ENCODE measurements around the gene ZNF808. TPM values are rescaled to one million over a fixed set of nuclear protein-coding genes. Genes with fewer than 3 reads are reported as not detected.
A peak's percentile ranks its signal among the peaks of the same experiment; 100 is the strongest.
"Not testable (repeated sequence)": the region's sequence is repeated elsewhere in the genome, so short reads cannot be mapped to it uniquely, and the experiment has no call there.

Gene ZNF808
- total RNA-seq, 1 donor from 2014 or later = 32.6 TPM

GRCh38 chr19:52518646-52519045, 8.8 kb upstream of the ZNF808 start:
- Mint-ChIP-seq H3K9me3 (ENCODE audit: unreplicated experiment) (no peaks in the 10 kb centered on the region), H3K4me3 (ENCODE audit: unreplicated experiment) (no peak overlapping the region), H3K27ac (ENCODE audit: unreplicated experiment) (no peak overlapping the region), H3K27me3 (ENCODE audit: unreplicated experiment) (peaks cover 7% of the 10 kb centered on the region), H3K4me1 (ENCODE audit: low read depth, unreplicated experiment) (peaks cover 4% of the 10 kb centered on the region), H3K36me3 (ENCODE audit: unreplicated experiment) (peaks cover 11% of the 10 kb centered on the region)
- TF ChIP-seq CTCF (IDR thresholded peaks at IDR 0.05; ENCODE audit: partially characterized antibody, unreplicated experiment) = no peak
- DNase-seq = no peak

GRCh38 chr19:52519175-52519574, 8.3 kb upstream of the ZNF808 start:
- H3K27ac Mint-ChIP-seq (ENCODE audit: unreplicated experiment); H3K36me3 Mint-ChIP-seq (ENCODE audit: unreplicated experiment); H3K4me1 Mint-ChIP-seq (ENCODE audit: low read depth, unreplicated experiment); H3K27me3 Mint-ChIP-seq (ENCODE audit: unreplicated experiment); DNase-seq; H3K9me3 Mint-ChIP-seq (ENCODE audit: unreplicated experiment); H3K4me3 Mint-ChIP-seq (ENCODE audit: unreplicated experiment): not testable (repeated sequence)

- TF ChIP-seq CTCF (IDR thresholded peaks at IDR 0.05; ENCODE audit: partially characterized antibody, unreplicated experiment) = no peak
- H3K4me1 Mint-ChIP-seq (ENCODE audit: low read depth, unreplicated experiment) = peaks cover 4% of the 10 kb centered on the region
- H3K27me3 Mint-ChIP-seq (ENCODE audit: unreplicated experiment) = peaks cover 5% of the 10 kb centered on the region
- no peak overlapping the region for H3K4me3 Mint-ChIP-seq (ENCODE audit: unreplicated experiment)
- no peak for DNase-seq
- no peaks in the 10 kb centered on the region for H3K9me3 Mint-ChIP-seq (ENCODE audit: unreplicated experiment)
- no peak overlapping the region for H3K27ac Mint-ChIP-seq (ENCODE audit: unreplicated experiment)
- peaks cover 6% of the 10 kb centered on the region for H3K36me3 Mint-ChIP-seq (ENCODE audit: unreplicated experiment)
Observed at GRCh38 chr19:52520013-52520412, 7.5 kb upstream of the ZNF808 start.

- no peak for TF ChIP-seq CTCF (IDR thresholded peaks at IDR 0.05; ENCODE audit: partially characterized antibody, unreplicated experiment)
- Mint-ChIP-seq H3K4me3 (ENCODE audit: unreplicated experiment) (no peak overlapping the region), H3K27me3 (ENCODE audit: unreplicated experiment) (peaks cover 7% of the 10 kb centered on the region), H3K36me3 (ENCODE audit: unreplicated experiment) (peaks cover 6% of the 10 kb centered on the region), H3K9me3 (ENCODE audit: unreplicated experiment) (peaks cover 1% of the 10 kb centered on the region), H3K4me1 (ENCODE audit: low read depth, unreplicated experiment) (peaks cover 4% of the 10 kb centered on the region), H3K27ac (ENCODE audit: unreplicated experiment) (no peak overlapping the region)
- no peak for DNase-seq
Observed at GRCh38 chr19:52522551-52522950, 4.9 kb upstream of the ZNF808 start.

- peaks cover 4% of the 10 kb centered on the region for H3K4me1 Mint-ChIP-seq (ENCODE audit: low read depth, unreplicated experiment)
- DNase-seq = no peak
- no peak overlapping the region for H3K27ac Mint-ChIP-seq (ENCODE audit: unreplicated experiment)
- peaks cover 4% of the 10 kb centered on the region for H3K27me3 Mint-ChIP-seq (ENCODE audit: unreplicated experiment)
- no peak overlapping the region for H3K4me3 Mint-ChIP-seq (ENCODE audit: unreplicated experiment)
- H3K36me3 Mint-ChIP-seq (ENCODE audit: unreplicated experiment) = peaks cover 11% of the 10 kb centered on the region
- H3K9me3 Mint-ChIP-seq (ENCODE audit: unreplicated experiment) = peaks cover 6% of the 10 kb centered on the region
- TF ChIP-seq CTCF (IDR thresholded peaks at IDR 0.05; ENCODE audit: partially characterized antibody, unreplicated experiment) = no peak
Observed at GRCh38 chr19:52524086-52524485, 3.4 kb upstream of the ZNF808 start.

- DNase-seq = peak; percentile 39
- H3K27me3 Mint-ChIP-seq (ENCODE audit: unreplicated experiment) = peaks cover 4% of the 10 kb centered on the region
- H3K4me3 Mint-ChIP-seq (ENCODE audit: unreplicated experiment) = peak overlapping the region; percentile 98
- H3K36me3 Mint-ChIP-seq (ENCODE audit: unreplicated experiment) = peaks cover 7% of the 10 kb centered on the region
- peaks cover 6% of the 10 kb centered on the region for H3K9me3 Mint-ChIP-seq (ENCODE audit: unreplicated experiment)
- TF ChIP-seq CTCF (IDR thresholded peaks at IDR 0.05; ENCODE audit: partially characterized antibody, unreplicated experiment) = no peak
- H3K27ac Mint-ChIP-seq (ENCODE audit: unreplicated experiment) = peak overlapping the region; percentile 91
- H3K4me1 Mint-ChIP-seq (ENCODE audit: low read depth, unreplicated experiment) = no peaks in the 10 kb centered on the region
Observed at GRCh38 chr19:52527956-52528351, 486 bp downstream of the ZNF808 start.
